HG03103 (cell line): ENCODE results near the gene SLC35F1.
A peak's percentile ranks its signal among the peaks of the same experiment; 100 is the strongest.
"Not testable (repeated sequence)": the region's sequence is repeated elsewhere in the genome, so short reads cannot be mapped to it uniquely, and the experiment has no call there.

Experiments
- ATAC-seq: cut with Tn5 transposase; IDR thresholded peaks from one replicate; pipeline ENCODE4 v1.9.1; 2021; ENCODE audit warnings: low read depth; ENCODE audit not compliant: unreplicated experiment

SLC35F1 gene

DNA sequence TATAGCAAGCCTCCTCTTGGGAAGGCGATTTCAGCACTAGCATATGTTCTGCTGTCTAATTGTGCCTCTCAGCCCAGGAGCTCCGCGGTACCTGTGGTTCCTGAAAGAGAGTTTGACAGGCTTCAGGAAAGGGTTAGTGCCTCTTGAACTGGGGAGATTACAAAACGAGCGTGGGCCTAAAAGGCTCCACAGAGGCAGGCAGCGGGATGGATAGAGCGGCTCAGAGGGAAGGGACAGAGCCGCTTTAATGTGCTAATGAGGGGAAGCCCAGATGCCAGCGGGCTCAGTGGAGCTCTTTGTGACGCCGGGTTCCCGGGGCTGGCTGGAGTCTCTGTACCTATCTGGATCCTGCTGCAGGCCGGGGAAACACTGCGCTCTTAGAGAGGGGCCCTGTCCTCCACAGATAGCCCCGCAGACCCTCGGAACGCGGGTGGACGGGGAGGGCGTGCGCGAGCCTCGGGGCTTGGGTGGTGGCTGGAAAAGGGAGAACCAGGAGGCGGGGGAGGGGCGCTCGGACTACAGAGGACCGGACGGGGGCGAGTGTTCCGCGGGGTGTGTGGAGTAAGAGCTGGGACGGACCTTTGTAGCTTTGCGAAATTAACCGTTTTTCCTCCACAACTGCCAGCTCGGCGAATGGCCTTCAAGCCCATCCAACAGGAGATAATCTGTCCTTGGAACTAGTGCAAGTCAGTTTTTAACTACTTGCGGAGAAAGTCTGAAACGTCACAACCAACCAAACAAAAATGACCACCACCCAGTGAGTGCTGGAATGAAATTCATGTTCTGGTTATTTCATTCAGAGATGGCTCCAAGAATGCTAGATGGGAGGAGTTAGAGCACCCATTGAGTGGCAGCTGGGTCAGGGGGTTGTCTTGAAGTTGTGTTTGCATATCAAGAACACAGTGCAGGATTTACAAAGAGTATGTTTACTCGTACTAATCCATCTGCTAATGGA, 13.0 kb downstream of the SLC35F1 start:
- no peak for ATAC-seq

DNA sequence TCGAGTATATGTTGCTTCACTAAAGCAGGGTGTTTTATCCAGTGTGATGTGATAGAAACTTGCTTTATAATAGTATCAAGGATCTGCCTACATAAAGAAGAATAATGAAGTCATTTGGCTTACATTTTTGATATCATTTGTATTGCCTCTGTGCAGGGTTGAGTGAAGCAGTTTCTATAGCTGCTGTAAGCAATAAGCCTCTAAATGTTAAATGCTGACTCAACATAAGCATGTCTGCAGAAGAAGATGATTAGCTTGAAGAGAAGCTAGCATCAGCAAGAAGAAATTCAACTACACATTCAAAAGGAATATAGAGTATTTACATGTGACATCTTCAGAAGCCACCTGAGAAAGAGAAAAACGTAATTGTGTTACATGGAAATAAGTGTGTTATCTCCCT, 17.6 kb downstream of the SLC35F1 start:
- ATAC-seq: no peak

DNA sequence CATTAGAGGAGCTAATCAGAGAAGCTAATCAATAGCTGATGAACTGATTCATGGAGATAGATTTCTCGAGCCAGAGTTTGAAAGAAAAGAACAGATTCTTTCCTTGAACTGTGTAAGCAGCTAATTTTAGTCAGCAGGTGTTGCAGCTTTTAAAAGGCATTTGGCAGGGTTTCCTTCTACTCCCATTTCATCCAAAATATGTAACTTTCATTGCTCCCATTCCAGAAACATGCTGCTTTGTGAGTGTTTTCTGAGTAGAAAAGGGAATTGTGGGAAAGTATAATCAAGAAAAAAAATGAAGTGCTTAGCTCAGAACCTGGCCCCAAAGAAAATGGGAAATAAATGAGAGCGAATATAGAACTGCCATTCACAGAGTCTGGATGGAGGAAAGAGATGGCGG, 20.8 kb downstream of the SLC35F1 start:
- ATAC-seq: no peak

GRCh38 chr6:117928833-117929232, 21.8 kb downstream of the SLC35F1 start:
- no peak for ATAC-seq

DNA sequence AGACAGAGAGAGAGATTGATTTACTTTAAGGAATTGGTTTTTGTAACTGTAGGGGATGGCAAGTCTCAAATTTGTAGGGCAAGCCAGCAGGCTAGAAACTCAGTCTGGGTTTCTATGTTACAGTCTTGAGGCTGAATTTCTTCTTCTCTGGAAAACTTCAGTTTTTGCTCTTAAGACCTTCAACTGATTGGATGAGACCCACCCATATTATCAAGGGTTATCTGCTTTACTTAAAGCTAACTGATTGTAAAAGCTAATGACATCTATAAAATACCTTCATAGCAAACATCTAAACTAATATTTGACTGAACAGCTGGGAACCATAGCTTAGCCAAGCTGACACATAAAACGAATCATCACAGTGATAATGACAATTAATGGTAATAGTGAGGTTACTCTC, 22.4 kb downstream of the SLC35F1 start:
- ATAC-seq: no peak

- no peak for ATAC-seq
Observed at GRCh38 chr6:117930645-117931044, 23.6 kb downstream of the SLC35F1 start.

- ATAC-seq: no peak
Observed at GRCh38 chr6:117932001-117932400, 24.9 kb downstream of the SLC35F1 start.

DNA sequence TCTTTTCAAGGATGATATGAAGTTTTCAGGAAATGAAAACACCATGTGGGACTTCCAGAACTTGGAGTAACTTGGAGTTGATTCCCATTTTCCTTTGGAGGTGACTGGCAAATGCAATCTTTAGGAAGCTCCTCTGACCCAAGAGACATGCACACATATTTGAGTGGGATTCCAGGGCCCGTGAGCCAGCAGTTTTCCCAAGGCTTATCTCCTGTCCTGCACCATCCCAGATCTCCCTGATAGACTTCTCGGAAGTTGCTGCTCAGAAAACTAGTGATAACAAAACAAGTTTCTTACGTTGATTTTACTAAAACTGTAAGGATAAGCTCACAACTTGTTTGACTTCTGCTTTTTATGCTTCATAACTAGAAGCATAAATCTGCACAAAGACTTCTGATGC, 25.6 kb downstream of the SLC35F1 start:
- no peak for ATAC-seq

DNA sequence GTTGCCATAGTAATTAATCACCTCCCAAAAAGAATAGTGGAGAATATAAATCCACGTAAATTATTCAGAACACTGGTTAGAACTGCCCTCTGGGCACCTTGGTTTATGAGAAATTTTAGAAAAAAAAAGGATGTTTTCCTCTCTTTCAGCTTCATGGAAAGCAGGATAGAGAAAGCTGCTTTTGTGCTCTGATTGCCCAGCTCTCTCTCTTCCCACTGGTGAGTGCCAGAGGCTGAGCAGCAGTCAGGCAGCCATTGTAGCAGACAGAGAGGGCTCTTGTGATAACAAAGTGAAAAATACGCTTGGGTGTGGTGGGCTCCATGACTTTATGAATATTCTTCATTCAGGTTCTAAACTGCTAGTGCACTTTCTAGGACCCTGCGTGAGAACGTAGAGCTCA, 26.4 kb downstream of the SLC35F1 start:
- ATAC-seq: no peak

DNA sequence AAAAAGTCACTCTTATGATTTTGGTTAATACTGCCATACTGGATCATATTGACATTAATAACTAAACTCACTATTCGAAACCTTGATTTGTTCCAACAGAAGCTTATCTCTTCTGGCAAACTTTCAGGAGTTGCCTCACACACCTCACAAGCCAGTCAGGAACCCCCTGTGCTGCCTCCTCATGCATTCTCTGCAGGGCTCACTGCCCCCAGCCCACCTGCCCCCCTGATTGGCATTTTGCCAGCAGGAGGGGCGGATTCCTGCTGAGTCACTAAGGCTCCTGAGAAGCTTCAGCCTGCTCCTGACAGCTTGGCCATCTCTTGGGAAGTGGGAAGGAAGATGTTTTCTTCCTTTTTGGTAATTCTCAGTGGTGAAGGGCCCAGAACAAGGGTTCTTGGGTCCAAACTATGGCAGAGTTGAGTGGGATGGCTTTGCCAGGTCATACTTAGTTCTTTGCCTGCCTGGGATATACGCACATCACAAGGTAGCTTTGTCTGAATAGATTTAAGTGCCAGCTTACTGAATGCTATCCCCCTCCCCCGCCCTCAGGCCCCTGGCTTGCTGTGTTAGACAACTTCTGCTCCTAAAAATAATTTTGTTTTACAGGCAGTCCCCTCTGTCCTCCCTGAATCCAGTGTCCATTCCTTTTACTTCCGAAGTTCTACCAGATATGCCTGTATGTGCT, 31.4 kb downstream of the SLC35F1 start:
- no peak for ATAC-seq

DNA sequence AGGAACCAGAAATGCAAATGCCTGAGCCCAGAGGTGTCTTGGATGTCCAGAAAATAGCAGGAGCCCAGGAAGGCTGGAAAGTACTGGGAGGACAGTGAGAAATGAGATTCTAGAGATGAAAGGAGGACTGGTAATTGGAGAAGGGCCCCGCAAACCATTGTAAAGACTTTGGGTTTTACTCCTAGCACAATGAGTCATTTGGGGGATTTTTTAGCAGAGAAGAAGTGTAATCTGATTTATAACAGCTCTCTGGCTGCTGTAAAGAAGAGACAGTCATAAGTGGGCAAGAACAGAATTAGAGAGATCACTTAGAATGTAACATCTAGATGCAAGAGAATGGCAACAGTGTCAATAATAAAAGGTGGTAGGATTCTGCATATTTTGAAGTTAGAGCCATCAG, 40.2 kb downstream of the SLC35F1 start:
- ATAC-seq: no peak

DNA sequence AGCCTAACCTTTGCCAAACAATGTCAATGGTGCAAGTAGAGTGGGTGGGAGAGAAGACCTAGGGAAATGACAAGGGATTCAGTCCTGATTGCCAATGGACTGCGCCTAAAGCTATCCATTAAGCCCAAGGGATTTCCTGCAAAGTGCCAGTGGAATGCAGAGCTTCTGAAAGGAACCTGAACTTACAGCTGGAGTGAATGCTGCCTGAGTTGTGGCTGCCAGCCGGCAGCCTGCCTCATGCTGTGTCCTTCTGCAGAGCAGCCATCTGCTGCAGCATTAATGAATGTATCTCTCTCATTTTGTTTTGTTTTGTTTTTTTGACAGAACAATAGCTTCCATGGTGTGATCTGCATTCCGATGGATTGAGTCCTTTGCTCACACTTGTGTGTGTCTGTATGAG, 44.7 kb downstream of the SLC35F1 start:
- ATAC-seq: no peak

- peak; percentile 69 for ATAC-seq
Observed at GRCh38 chr6:117955684-117956256, 48.7 kb downstream of the SLC35F1 start.

DNA sequence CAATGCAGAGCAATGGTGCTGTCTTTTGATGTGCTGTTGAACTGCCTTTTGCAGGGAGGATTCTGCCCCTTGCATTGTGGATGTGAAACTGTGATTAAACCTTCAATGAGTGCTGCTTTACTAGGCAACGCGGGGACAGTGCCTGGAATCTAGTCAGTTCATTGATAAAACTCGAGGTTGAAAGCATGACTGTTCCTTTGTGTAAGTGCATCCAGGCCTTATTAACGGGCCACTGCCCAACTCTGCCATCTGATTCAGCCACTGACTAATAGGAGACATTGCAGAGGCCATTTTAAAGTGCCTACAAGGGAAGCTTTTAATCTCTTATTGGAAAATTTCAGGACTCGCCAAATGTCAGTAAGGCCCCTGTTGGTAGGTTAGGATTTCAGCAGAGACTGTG, 49.3 kb downstream of the SLC35F1 start:
- no peak for ATAC-seq

- ATAC-seq: no peak
Observed at GRCh38 chr6:117958536-117958935, 51.5 kb downstream of the SLC35F1 start.

- no peak for ATAC-seq
Observed at GRCh38 chr6:117960877-117961276, 53.8 kb downstream of the SLC35F1 start.

DNA sequence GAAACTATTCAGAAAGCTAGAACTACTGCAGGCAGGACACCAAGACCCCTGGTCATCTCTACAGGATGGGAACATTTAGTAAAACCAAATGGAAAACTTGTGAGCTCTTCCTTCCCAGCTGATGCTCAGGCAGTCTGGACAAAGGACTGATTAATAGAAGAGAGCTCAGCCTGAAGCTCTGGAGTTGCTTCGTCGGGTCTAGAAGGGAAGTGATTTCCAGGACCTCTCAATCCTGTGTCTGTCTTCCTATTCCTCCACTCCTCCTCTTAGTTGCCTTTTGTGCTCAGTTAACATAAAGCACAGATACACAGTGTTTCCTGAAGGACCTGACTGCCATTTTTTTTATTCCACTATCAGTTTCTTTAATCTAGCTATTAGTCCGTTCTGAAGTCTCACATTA, 54.2 kb downstream of the SLC35F1 start:
- no peak for ATAC-seq

DNA sequence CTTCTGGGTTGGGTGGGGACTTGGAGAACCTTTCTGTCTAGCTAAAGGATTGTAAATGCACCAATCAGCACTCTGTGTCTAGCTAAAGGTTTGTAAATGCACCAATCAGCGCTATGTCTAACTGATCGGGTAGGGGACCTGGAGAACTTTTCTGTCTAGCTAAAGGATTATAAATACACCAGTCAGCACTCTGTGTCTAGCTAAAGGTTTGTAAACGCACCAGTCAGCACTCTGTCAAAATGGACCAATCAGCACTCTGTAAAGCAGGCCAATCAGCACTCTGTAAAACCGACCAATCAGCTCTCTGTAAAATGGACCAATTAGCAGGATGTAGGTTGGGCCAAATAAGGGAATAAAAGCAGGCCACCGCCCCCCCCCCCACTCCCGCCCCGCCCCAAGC, 58.7 kb downstream of the SLC35F1 start:
- ATAC-seq: not testable (repeated sequence)

- ATAC-seq: no peak
Observed at GRCh38 chr6:117971637-117972036, 64.6 kb downstream of the SLC35F1 start.

DNA sequence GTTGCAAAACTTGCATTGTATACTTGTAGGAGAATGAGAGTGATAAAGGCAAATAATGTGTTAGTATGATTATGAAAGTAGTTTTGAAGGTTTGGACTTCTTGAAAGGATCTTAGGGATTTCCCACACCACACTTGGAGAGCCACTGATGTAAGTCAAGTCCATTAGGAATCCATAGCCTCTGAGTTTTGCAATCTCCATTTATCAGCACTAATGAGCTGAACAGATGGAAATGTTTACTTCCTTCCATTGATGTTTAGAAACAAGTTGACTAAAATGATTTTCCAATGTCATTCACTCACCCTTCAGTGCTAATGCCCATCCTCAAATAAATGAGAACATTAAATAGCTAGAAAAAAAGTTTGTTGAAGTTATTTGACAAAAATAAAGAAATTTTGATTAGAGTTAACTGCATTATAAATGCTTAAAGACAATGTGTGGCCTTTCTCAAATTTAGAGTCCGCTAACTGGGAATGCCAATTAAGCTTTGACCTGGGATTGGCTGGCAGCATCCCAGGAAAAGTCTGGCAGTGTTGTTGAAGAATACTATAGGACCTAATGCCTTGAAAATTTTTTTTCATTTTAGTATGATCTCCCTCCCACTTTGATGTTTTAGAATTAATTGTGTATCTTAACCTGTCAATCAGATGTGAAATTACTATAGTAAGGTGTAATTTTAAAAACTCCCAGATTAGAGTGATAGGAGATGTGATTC, 68.0 kb downstream of the SLC35F1 start:
- no peak for ATAC-seq
